ENCODE results near the gene IL36G. TPM values are rescaled to one million over a fixed set of nuclear protein-coding genes. Genes with fewer than 3 reads are reported as not detected.

IL36G gene
- total RNA-seq, 4 donors from 2014 or later: not detected

DNA sequence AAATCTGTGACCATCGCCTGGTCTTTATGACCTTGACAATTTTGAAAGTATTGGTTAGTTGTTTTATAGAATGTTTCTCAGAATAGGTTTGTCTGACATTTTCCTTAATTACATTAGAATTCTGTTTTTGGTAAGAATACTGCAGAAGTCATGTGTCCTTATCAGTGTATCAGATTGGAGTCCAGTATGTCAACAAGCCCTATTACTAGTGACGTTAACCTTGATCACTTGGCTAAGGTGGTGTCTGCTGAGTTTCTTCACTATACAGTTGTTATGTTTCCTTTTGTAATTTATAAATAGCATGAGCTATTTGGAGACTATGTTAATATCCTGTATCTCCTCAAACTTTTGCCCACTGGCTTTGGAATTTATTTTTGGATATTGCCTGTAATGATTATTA, 10.8 kb upstream of the IL36G start:
- 88 to 91% methylated on average over 2 of the region's 2 CpGs for WGBS, 2 donors
- intact Hi-C loops (cut with DNase I): no loop called here
- no peak for DNase-seq
- Histone ChIP-seq H3K36me3 (no peaks in the 10 kb centered on the region), H3K9me3 (no peaks in the 10 kb centered on the region), H3K27ac (no peak overlapping the region), H3K4me1 (no peaks in the 10 kb centered on the region), H3K4me3 (replicated peaks in 1 of 3) (no peak overlapping the region), H3K27me3 (no peaks in the 10 kb centered on the region)
- TF ChIP-seq, protein P1, sequence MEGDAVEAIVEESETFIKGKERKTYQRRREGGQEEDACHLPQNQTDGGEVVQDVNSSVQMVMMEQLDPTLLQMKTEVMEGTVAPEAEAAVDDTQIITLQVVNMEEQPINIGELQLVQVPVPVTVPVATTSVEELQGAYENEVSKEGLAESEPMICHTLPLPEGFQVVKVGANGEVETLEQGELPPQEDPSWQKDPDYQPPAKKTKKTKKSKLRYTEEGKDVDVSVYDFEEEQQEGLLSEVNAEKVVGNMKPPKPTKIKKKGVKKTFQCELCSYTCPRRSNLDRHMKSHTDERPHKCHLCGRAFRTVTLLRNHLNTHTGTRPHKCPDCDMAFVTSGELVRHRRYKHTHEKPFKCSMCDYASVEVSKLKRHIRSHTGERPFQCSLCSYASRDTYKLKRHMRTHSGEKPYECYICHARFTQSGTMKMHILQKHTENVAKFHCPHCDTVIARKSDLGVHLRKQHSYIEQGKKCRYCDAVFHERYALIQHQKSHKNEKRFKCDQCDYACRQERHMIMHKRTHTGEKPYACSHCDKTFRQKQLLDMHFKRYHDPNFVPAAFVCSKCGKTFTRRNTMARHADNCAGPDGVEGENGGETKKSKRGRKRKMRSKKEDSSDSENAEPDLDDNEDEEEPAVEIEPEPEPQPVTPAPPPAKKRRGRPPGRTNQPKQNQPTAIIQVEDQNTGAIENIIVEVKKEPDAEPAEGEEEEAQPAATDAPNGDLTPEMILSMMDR (IDR thresholded peaks at IDR 0.05): no peak
- TF ChIP-seq POLR2A (IDR thresholded peaks at IDR 0.05): no peak

- 92 to 94% methylated on average over 5 of the region's 5 CpGs for WGBS, 2 donors
- Histone ChIP-seq H3K27ac (no peak overlapping the region), H3K27me3 (no peaks in the 10 kb centered on the region), H3K9me3 (no peaks in the 10 kb centered on the region), H3K36me3 (no peaks in the 10 kb centered on the region), H3K4me1 (peaks cover 0 to 3% of the 10 kb centered on the region in 2 donors), H3K4me3 (replicated peaks in 1 of 3) (no peak overlapping the region)
- TF ChIP-seq, protein P1 (IDR thresholded peaks at IDR 0.05): no peak
- no peak for TF ChIP-seq POLR2A (IDR thresholded peaks at IDR 0.05)
- no peak for DNase-seq
- intact Hi-C loops (cut with DNase I): no loop called here
Observed at GRCh38 chr2:112972423-112973086, 5.3 kb upstream of the IL36G start.

GRCh38 chr2:112973156-112973555, 4.7 kb upstream of the IL36G start:
- Histone ChIP-seq H3K27ac (no peak overlapping the region), H3K27me3 (no peaks in the 10 kb centered on the region), H3K9me3 (no peaks in the 10 kb centered on the region), H3K4me3 (replicated peaks in 1 of 3) (no peak overlapping the region), H3K4me1 (peaks cover 0 to 3% of the 10 kb centered on the region in 2 donors), H3K36me3 (no peaks in the 10 kb centered on the region)
- intact Hi-C loops (cut with DNase I): no loop called here
- 24 to 30% methylated on average over 2 of the region's 2 CpGs for WGBS, 2 donors
- no peak for DNase-seq
- no peak for TF ChIP-seq POLR2A (IDR thresholded peaks at IDR 0.05)
- TF ChIP-seq, protein P1 (IDR thresholded peaks at IDR 0.05): no peak

DNA sequence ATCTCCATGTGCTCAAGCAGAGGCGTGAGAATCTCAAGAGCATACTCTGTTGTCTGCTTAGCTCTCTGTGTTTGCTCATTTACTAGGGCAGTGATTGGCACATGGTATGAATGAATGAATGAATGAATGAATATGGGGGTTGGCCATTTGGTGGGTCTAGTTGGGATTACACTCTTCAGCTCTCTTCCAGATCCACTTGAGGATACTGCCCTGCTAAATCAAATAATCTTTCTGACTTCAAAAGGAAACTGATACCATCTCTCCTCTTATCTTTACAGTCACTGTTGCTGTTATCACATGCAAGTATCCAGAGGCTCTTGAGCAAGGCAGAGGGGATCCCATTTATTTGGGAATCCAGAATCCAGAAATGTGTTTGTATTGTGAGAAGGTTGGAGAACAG, 1.9 kb downstream of the IL36G start:
- Histone ChIP-seq H3K27ac (no peak overlapping the region), H3K4me1 (no peaks in the 10 kb centered on the region), H3K27me3 (no peaks in the 10 kb centered on the region), H3K4me3 (replicated peaks in 1 of 3) (no peak overlapping the region), H3K9me3 (no peaks in the 10 kb centered on the region), H3K36me3 (no peaks in the 10 kb centered on the region)
- 80 to 92% methylated on average over 1 of the region's 1 CpG for WGBS, 2 donors
- DNase-seq: no peak
- no peak for TF ChIP-seq POLR2A (IDR thresholded peaks at IDR 0.05)
- TF ChIP-seq, protein P1 (IDR thresholded peaks at IDR 0.05): no peak
- intact Hi-C loops (cut with DNase I): no loop called here

DNA sequence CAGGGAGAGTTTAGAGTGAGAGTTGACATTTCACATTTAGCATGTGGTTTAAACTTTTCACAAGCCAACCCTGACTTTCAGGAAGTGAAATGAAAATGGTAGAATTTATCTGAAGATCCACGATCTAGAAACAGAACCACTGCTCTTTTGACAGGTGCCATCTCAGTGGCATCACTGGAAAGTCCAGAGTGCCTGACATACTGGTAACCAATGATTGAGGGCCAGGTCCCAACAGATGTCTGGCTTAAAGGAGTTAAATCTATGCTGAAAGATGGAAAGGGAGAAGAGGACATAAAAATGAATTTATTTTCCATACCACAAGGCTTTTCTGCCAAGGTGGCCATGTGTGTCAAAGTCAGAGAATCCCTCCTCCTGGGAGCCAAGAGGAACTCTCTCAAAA, 2.7 kb downstream of the IL36G start:
- no peak for DNase-seq
- Histone ChIP-seq H3K4me1 (no peaks in the 10 kb centered on the region), H3K9me3 (no peaks in the 10 kb centered on the region), H3K27me3 (no peaks in the 10 kb centered on the region), H3K36me3 (no peaks in the 10 kb centered on the region), H3K27ac (no peak overlapping the region), H3K4me3 (replicated peaks in 1 of 3) (no peak overlapping the region)
- no peak for TF ChIP-seq POLR2A (IDR thresholded peaks at IDR 0.05)
- TF ChIP-seq, protein P1 (IDR thresholded peaks at IDR 0.05): no peak
- intact Hi-C loops (cut with DNase I): no loop called here
- 48 to 72% methylated on average over 1 of the region's 1 CpG for WGBS, 2 donors
